Pancreas (tissue), 10 donors: ENCODE results near the gene LZTR1. TPM values are rescaled to one million over a fixed set of nuclear protein-coding genes. Genes with fewer than 3 reads are reported as not detected.

Experiments used
- ATAC-seq, 4 donors: fragments of 200-7000 bp; cut with Tn5 transposase; one replicate each; pipeline versions ENCODE4 v1.8.0 to v1.9.1; 2020; ENCODE audit warnings: mild to moderate bottlenecking in 4 of 4, moderate library complexity in 4 of 4
- DNase-seq, 6 donors: peaks; one replicate each; pipeline ENCODE4 v3.0.0-alpha.2; 2020
- FAIRE-seq: peaks from 2 replicates; lab custom pipeline; 2012; peaks lifted over from hg19 to GRCh38; lab: Jason Lieb, UNC
- H3K27ac ChIP-seq, 4 donors: fragments of 200-600 bp; sonication (generic); 1 replicate in 3 of 4; 2 replicates in 1 of 4; pipeline versions ENCODE4 v1.5.0 to v1.8.0; 2020
- H3K27me3 ChIP-seq, 4 donors: fragments of 200-600 bp; one replicate each; pipeline ENCODE4 v1.8.0; 2021
- H3K36me3 ChIP-seq, 3 donors: fragments of 200-600 bp; sonication (generic) in 1 of 3; one replicate each; pipeline versions ENCODE4 v1.5.0 to v1.8.0; 2020 to 2021
- H3K4me1 ChIP-seq, 3 donors: fragments of 200-600 bp; one replicate each; pipeline ENCODE4 v1.8.0; 2021
- H3K4me3 ChIP-seq, 4 donors: fragments of 200-600 bp; sonication (generic) in 2 of 4; one replicate each; pipeline versions ENCODE4 v1.5.0 to v1.8.0; 2020 to 2021
- H3K9me3 ChIP-seq, 4 donors: fragments of 200-600 bp; one replicate each; pipeline ENCODE4 v1.8.0; 2021
- WGBS, 2 donors: extraction: QIAGEN DNeasy Blood & Tissue Kit; methylation state at CpG; one replicate each; pipeline ENCODE4 v1.1.7; 2013; 5-methylcytosine and 5-hydroxymethylcytosine counted together
- intact Hi-C, 3 donors: fragments of 100-400 bp; cut with DNase I; formaldehyde crosslinking; loops; one replicate each; pipeline versions ENCODE4 v1.11.1 to v1.14.2; 2022
- polyA plus RNA-seq, 2 donors: library from polyadenylated mRNA; stranded (reverse); fragments of 200-250 nt; gene quantifications; one replicate each; pipeline ENCODE4 v1.2.3, GENCODE V29; 2013
- total RNA-seq, 6 donors: library from RNA; stranded (reverse); fragmentation: NEBNext Ultra II Directional in 4 of 6; extraction: Animal tissue kit (Norgen Biotek cat#: 25700) in 4 of 6; gene quantifications; one replicate each; pipeline versions ENCODE4 v1.2.1 to v1.2.4, GENCODE V29; 2021 to 2023
- TF ChIP-seq, protein P1 (sequence below), 4 donors: fragments of 200-600 bp; sonication (generic) in 3 of 4; IDR thresholded peaks; one replicate each; pipeline versions ENCODE4 v1.5.0 to v1.8.0; 2021; ENCODE audit warnings: antibody characterized with exemption in 4 of 4
- donor health status: healthy with polysubstance abuse.
- donor health status: DM: no; HTN: no; CAD: no; lungs with moderate emphysema.
- donor health status: DM: no; HTN: no; CAD: no.
- donor health status: control.
- donor health status: control.
- donor health status: Bipolar disorder and iron deficiency.
- donor health status: DM: yes; HTN: yes; CAD: no.
- donor health status: DM: no; HTN: no; CAD: no.
- donor health status: DM: no; HTN: no; CAD: no.
- donor health status: DM: yes; HTN: yes; CAD: no.

Gene LZTR1
- total and polyA plus RNA-seq, 8 donors = 15.0 to 56.2 (median 22.5) TPM

DNA sequence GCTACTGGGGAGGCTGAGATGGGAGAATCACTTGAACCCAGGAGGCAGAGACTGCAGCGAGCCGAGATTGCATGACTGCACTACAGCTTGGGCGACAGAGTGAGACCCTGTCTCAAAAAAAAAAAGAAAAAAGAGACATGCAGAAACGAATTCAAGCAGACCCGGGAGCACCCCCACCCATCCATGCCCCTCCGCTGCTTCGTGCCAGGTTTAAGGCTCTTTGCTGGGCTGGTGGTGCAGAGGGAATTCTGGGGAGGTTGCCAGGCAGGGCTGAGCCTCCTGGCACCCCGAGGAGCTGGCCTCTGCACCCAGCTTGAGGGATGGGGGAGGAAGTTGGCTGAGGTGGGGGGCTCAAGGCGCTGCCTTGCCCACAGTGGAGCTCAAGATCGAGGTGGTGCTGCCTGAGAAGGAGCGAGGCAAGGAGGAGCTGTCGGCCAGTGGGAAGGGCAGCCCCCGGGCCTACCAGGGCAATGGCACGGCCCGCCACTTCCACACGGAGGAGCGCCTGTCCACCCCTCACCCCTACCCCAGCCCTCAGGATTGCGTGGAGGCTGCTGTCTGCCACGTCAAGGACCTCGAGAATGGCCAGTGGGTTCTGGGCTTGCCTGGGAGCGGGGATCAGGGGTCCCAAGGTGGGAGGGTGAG, 9.0 kb upstream of the LZTR1 start:
- DNase-seq = no peak
- no peaks in the 10 kb centered on the region for H3K4me1 ChIP-seq
- no peak for ATAC-seq
- no peak overlapping the region for H3K4me3 ChIP-seq
- TF ChIP-seq, protein P1, sequence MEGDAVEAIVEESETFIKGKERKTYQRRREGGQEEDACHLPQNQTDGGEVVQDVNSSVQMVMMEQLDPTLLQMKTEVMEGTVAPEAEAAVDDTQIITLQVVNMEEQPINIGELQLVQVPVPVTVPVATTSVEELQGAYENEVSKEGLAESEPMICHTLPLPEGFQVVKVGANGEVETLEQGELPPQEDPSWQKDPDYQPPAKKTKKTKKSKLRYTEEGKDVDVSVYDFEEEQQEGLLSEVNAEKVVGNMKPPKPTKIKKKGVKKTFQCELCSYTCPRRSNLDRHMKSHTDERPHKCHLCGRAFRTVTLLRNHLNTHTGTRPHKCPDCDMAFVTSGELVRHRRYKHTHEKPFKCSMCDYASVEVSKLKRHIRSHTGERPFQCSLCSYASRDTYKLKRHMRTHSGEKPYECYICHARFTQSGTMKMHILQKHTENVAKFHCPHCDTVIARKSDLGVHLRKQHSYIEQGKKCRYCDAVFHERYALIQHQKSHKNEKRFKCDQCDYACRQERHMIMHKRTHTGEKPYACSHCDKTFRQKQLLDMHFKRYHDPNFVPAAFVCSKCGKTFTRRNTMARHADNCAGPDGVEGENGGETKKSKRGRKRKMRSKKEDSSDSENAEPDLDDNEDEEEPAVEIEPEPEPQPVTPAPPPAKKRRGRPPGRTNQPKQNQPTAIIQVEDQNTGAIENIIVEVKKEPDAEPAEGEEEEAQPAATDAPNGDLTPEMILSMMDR (IDR thresholded peaks at IDR 0.05) = no peak
- intact Hi-C loops = loop anchor here in 1 of 3 donors (10.0 kb wide), 1 partner anchor 208 kb away; no protein-coding TSS in a partner anchor
- H3K9me3 ChIP-seq = no peaks in the 10 kb centered on the region
- WGBS, 2 donors = 57 to 69% methylated on average over 21 of the region's 21 CpGs
- H3K36me3 ChIP-seq = no peaks in the 10 kb centered on the region
- H3K27ac ChIP-seq = no peak overlapping the region
- no peaks in the 10 kb centered on the region for H3K27me3 ChIP-seq
- no peak for FAIRE-seq

DNA sequence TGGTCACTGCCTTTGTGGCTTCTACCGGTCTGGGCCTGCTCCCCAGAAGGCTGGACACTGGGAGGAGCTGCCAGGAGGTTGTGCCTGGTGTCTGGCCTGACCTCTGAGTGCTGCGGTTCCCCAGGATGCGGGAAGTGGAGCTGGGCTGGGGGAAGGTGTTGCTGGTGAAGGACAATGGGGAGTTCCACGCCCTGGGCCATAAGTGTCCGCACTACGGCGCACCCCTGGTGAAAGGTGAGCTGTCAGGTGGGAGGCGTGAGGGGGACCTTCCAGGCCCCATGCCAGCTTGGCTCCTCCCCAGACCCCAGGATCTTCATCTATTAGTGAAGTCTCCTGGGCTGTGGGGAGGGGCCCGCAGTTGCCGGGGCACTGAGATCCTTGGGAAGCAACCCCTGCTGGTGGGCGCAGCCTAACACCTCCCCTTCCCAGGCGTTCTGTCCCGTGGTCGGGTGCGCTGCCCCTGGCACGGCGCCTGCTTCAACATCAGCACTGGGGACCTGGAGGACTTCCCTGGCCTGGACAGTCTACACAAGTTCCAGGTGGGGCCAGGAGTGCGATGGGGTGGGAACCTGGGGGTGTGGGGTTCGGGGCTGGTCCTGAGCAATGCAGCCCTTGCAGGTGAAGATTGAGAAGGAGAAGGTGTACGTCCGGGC, 8.3 kb upstream of the LZTR1 start:
- TF ChIP-seq, protein P1 (IDR thresholded peaks at IDR 0.05) = no peak
- H3K4me3 ChIP-seq = no peak overlapping the region
- FAIRE-seq (no peak), ATAC-seq (no peak), DNase-seq (no peak)
- WGBS, 2 donors = 51 to 53% methylated on average over 20 to 21 of the region's 21 CpGs
- no peaks in the 10 kb centered on the region for H3K4me1 ChIP-seq
- H3K27me3 ChIP-seq = no peaks in the 10 kb centered on the region
- H3K36me3 ChIP-seq = no peaks in the 10 kb centered on the region
- no peak overlapping the region for H3K27ac ChIP-seq
- intact Hi-C loops = loop anchor here in 1 of 3 donors (10.0 kb wide), 1 partner anchor 209 kb away; no protein-coding TSS in a partner anchor
- no peaks in the 10 kb centered on the region for H3K9me3 ChIP-seq

DNA sequence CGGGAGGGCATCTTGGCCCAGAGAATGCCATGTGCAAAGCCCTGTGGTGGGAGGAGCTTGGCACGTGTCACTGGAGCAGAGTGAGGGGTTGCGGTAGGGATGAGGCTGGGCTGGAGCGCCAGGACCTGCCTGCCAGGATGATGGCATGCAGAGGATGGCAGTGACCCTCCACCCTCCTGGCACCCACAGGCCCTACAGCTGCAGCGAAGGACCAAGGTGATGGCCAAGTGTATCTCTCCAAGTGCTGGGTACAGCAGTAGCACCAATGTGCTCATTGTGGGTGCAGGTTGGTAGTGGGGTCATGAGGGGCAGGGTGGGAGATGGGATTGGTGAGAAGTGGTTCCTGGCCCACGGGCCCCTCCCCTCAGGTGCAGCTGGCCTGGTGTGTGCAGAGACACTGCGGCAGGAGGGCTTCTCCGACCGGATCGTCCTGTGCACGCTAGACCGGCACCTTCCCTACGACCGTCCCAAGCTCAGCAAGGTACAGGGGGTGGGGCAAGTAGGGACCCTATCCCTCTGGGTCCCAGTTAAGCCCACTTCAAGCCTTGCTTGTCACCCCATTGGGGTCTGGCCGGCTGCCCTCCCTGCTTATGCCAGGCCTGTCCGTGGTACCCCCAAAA, 7.7 kb upstream of the LZTR1 start:
- no peak for ATAC-seq
- H3K4me3 ChIP-seq = no peak overlapping the region
- no peaks in the 10 kb centered on the region for H3K4me1 ChIP-seq
- intact Hi-C loops = loop anchor here in 1 of 3 donors (10.0 kb wide), 1 partner anchor 210 kb away; no protein-coding TSS in a partner anchor
- WGBS, 2 donors = 59 to 68% methylated on average over 16 of the region's 16 CpGs
- no peak overlapping the region for H3K27ac ChIP-seq
- no peak for FAIRE-seq
- no peaks in the 10 kb centered on the region for H3K9me3 ChIP-seq
- DNase-seq = no peak
- TF ChIP-seq, protein P1 (IDR thresholded peaks at IDR 0.05) = no peak
- H3K36me3 ChIP-seq = no peaks in the 10 kb centered on the region
- no peaks in the 10 kb centered on the region for H3K27me3 ChIP-seq

DNA sequence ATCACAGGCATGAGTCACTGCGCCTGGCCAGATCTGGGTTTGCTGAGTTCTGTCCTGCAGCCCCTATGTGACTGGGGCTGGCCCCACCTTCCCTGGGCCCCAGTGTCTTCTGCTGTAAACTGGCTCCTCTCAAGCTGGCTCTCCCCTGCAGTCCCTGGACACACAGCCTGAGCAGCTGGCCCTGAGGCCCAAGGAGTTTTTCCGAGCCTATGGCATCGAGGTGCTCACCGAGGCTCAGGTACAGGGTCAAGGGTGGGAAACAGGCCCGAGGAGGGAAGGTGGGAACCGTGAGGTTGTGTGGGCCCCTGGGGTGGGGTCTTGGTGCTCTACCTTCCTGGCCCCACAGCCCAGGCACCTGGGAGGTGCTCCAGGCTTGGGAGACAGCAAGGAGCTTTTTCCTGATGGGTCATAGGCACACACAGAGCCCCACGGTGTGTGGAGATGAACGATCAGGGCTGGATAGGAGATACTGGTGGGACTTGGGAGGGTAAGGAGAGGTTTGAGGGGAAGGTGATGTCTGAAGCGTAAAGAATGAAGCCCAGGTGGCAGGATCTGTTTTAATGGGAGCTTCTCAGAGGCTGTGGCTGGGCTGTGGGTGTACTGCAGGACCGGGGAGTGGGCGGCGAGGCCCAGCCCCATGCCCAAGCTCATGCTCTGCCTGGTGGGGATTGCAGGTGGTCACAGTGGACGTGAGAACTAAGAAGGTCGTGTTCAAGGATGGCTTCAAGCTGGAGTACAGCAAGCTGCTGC, 6.4 kb upstream of the LZTR1 start:
- DNase-seq (no peak), ATAC-seq (no peak), FAIRE-seq (no peak)
- Histone ChIP-seq H3K4me3 (no peak overlapping the region), H3K4me1 (peaks cover 0 to 8% (median 3%) of the 10 kb centered on the region in 3 donors), H3K9me3 (no peaks in the 10 kb centered on the region), H3K27me3 (no peaks in the 10 kb centered on the region), H3K27ac (no peak overlapping the region), H3K36me3 (no peaks in the 10 kb centered on the region)
- WGBS, 2 donors = 65 to 75% methylated on average over 14 of the region's 14 CpGs
- intact Hi-C loops = loop anchor here in 1 of 3 donors (10.0 kb wide), 1 partner anchor 211 kb away; no protein-coding TSS in a partner anchor
- TF ChIP-seq, protein P1 (IDR thresholded peaks at IDR 0.05) = no peak
